ENCODE data around the gene TBC1D1. TPM values are rescaled to one million over a fixed set of nuclear protein-coding genes. Genes with fewer than 3 reads are reported as not detected.

TBC1D1 gene
- total and polyA plus RNA-seq, 2 experiments from 2014 or later = 53.9 to 151 TPM

DNA sequence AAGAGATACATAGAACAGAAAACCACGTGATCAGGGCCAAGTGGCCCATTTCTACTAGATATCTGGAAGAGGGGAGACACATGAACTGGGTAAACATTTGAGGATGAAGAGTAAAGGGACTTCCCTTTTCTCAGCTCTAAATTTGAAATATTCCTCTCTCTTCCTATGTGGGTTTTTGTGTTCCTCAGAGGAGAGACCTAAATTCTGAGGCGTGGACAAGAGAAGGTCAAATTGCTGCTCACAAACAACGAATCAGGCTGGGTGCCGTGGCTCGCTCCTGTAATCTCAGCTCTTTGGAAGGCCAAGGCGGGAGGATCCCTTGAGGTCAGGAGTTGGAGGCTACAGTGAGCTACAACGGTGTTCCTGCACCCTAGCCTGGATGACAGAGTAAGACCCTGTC, 285.3 kb downstream of the TBC1D1 start:
- Mint-ChIP-seq H3K27ac (no peak overlapping the region), H3K9me3 (peaks cover 28% of the 10 kb centered on the region), H3K27me3 (ENCODE audit: insufficient read depth, low read depth, poor library complexity) (peaks cover 2% of the 10 kb centered on the region), H3K36me3 (ENCODE audit: low read depth) (peaks cover 27% of the 10 kb centered on the region), H3K4me1 (peaks cover 3% of the 10 kb centered on the region), H3K4me3 (no peak overlapping the region)
- no peaks in the 10 kb centered on the region for H3K4me1 ChIP-seq (ENCODE audit: insufficient read depth)
- H3K9me2 ChIP-seq (ENCODE audit: insufficient read depth) = no peaks in the 10 kb centered on the region
- H3K36me3 ChIP-seq (ENCODE audit: insufficient read depth) = no peaks in the 10 kb centered on the region
- H3K27ac ChIP-seq (ENCODE audit: low read depth) = no peak overlapping the region
- no peaks in the 10 kb centered on the region for H3K27me3 ChIP-seq (ENCODE audit: insufficient read depth)
- no peaks in the 10 kb centered on the region for H3K79me2 ChIP-seq (replicated peaks; ENCODE audit: insufficient read depth)
- ATAC-seq (no peak), DNase-seq (ENCODE audit: low spot score) (no peak)
- H3F3A ChIP-seq (replicated peaks; ENCODE audit: low read depth) = no peaks in the 10 kb centered on the region
- no peak overlapping the region for H2AFZ ChIP-seq
- TF ChIP-seq ZNF331 (CRISPR knock-in tag; IDR thresholded peaks at IDR 0.05; ENCODE audit: low read depth) (no peak), ETS1 (IDR thresholded peaks at IDR 0.05) (no peak), NANOG (IDR thresholded peaks at IDR 0.05; ENCODE audit: borderline replicate concordance) (no peak), REST (IDR thresholded peaks at IDR 0.05; ENCODE audit: unreplicated experiment) (no peak), ZNF462 (CRISPR knock-in tag; IDR thresholded peaks at IDR 0.05) (no peak), JUNB (IDR thresholded peaks at IDR 0.05; ENCODE audit: unreplicated experiment) (no peak), ZNF114 (CRISPR knock-in tag; IDR thresholded peaks at IDR 0.05) (no peak), EZH2phosphoT487 (IDR thresholded peaks at IDR 0.05; ENCODE audit: unreplicated experiment) (no peak), CREB1 (CRISPR knock-in tag; IDR thresholded peaks at IDR 0.05; ENCODE audit: low read depth) (no peak), POLR2AphosphoS5 (IDR thresholded peaks at IDR 0.05; ENCODE audit: low read depth) (no peak), STAT1 (IDR thresholded peaks at IDR 0.05; ENCODE audit: unreplicated experiment) (no peak), EZH2 (IDR thresholded peaks at IDR 0.05; ENCODE audit: low read depth, unreplicated experiment) (no peak)
- TF ChIP-seq, protein P1, sequence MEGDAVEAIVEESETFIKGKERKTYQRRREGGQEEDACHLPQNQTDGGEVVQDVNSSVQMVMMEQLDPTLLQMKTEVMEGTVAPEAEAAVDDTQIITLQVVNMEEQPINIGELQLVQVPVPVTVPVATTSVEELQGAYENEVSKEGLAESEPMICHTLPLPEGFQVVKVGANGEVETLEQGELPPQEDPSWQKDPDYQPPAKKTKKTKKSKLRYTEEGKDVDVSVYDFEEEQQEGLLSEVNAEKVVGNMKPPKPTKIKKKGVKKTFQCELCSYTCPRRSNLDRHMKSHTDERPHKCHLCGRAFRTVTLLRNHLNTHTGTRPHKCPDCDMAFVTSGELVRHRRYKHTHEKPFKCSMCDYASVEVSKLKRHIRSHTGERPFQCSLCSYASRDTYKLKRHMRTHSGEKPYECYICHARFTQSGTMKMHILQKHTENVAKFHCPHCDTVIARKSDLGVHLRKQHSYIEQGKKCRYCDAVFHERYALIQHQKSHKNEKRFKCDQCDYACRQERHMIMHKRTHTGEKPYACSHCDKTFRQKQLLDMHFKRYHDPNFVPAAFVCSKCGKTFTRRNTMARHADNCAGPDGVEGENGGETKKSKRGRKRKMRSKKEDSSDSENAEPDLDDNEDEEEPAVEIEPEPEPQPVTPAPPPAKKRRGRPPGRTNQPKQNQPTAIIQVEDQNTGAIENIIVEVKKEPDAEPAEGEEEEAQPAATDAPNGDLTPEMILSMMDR (conservative IDR thresholded peaks at IDR 0.05; ENCODE audit: low read depth in 2 of 2) = no peak
- H3K4me3 ChIP-seq = no peak overlapping the region
- H4K20me1 ChIP-seq (replicated peaks; ENCODE audit: insufficient read depth) = no peaks in the 10 kb centered on the region
- H3K4me2 ChIP-seq = no peak overlapping the region

All from GM23338 (cell line).